SK-N-SH treated with all-trans-retinoic acid at 6 μM for 48 hours (cell line): ENCODE results near the gene TLCD3A.

Experiments used
- ATAC-seq: fragments of 200-7000 bp; cut with Tn5 transposase; 3 replicates; pipeline ENCODE4 v1.9.1; 2020; ENCODE audit warnings: mild to moderate bottlenecking, moderate library complexity
- ARNTL ChIP-seq: fragments of 450-650 bp; formaldehyde crosslinking; IDR thresholded peaks from 2 replicates; pipeline ENCODE4 v1.5.0; 2020; ENCODE audit warnings: low read depth, mild to moderate bottlenecking, moderate library complexity, borderline replicate concordance
- CREB5 ChIP-seq: fragments of 250-450 bp; sonication (Bioruptor Pico); IDR thresholded peaks from 2 replicates; pipeline ENCODE4 v1.5.1; 2020; ENCODE audit warnings: low read depth, mild to moderate bottlenecking, moderate library complexity
- CSRNP3 ChIP-seq: fragments of 250-450 bp; sonication (Bioruptor Pico); IDR thresholded peaks from 2 replicates; pipeline ENCODE4 v1.5.1; 2021; ENCODE audit warnings: mild to moderate bottlenecking, moderate library complexity
- ESRRG ChIP-seq: fragments of 250-450 bp; sonication (Bioruptor Pico); IDR thresholded peaks from 2 replicates; pipeline ENCODE4 v1.6.1; 2021; ENCODE audit warnings: mild to moderate bottlenecking
- GLIS3 ChIP-seq: fragments of 250-450 bp; sonication (Bioruptor Pico); IDR thresholded peaks from 2 replicates; pipeline ENCODE4 v1.5.0; 2020; ENCODE audit warnings: mild to moderate bottlenecking, moderate library complexity
- ISL1 ChIP-seq: fragments of 250-450 bp; sonication (Bioruptor Pico); IDR thresholded peaks from 2 replicates; pipeline ENCODE4 v2.1.2; 2022; ENCODE audit warnings: mild to moderate bottlenecking, moderate library complexity
- OSR1 ChIP-seq: fragments of 250-450 bp; sonication (Bioruptor Pico); IDR thresholded peaks from 2 replicates; pipeline ENCODE4 v1.8.0; 2022; ENCODE audit warnings: moderate library complexity, mild to moderate bottlenecking, inconsistent platforms
- PATZ1 ChIP-seq: fragments of 250-450 bp; sonication (Bioruptor Pico); IDR thresholded peaks from 2 replicates; pipeline ENCODE4 v1.8.0; 2020; ENCODE audit warnings: mild to moderate bottlenecking, moderate library complexity, borderline replicate concordance
- POU6F1 ChIP-seq: fragments of 250-450 bp; sonication (Bioruptor Pico); IDR thresholded peaks from 2 replicates; pipeline ENCODE4 v1.8.0; 2021; ENCODE audit warnings: low read depth, mild to moderate bottlenecking, moderate library complexity, borderline replicate concordance
- RARB ChIP-seq: fragments of 250-450 bp; sonication (Bioruptor Pico); IDR thresholded peaks from 2 replicates; pipeline ENCODE4 v1.8.0; 2021; ENCODE audit warnings: mild to moderate bottlenecking, moderate library complexity
- SNAI2 ChIP-seq: fragments of 250-450 bp; sonication (Bioruptor Pico); IDR thresholded peaks from 2 replicates; pipeline ENCODE4 v1.5.0; 2020; ENCODE audit warnings: mild to moderate bottlenecking, moderate library complexity
- TCF4 ChIP-seq: fragments of 250-450 bp; sonication (Bioruptor Pico); IDR thresholded peaks from 2 replicates; pipeline ENCODE4 v1.8.0; 2021; ENCODE audit warnings: mild to moderate bottlenecking, moderate library complexity, borderline replicate concordance
- TOX ChIP-seq: fragments of 250-450 bp; sonication (Bioruptor Pico); IDR thresholded peaks from 2 replicates; pipeline ENCODE4 v1.8.0; 2021; ENCODE audit warnings: mild to moderate bottlenecking, moderate library complexity, borderline replicate concordance
- TSHZ2 ChIP-seq: fragments of 250-450 bp; sonication (Bioruptor Pico); IDR thresholded peaks from 2 replicates; pipeline ENCODE4 v1.5.0; 2020; ENCODE audit warnings: mild to moderate bottlenecking, moderate library complexity
- ZC3H10 ChIP-seq: fragments of 250-450 bp; sonication (Bioruptor Pico); IDR thresholded peaks from 2 replicates; pipeline ENCODE4 v1.5.1; 2021; ENCODE audit warnings: mild to moderate bottlenecking, moderate library complexity
- ZFP3 ChIP-seq: fragments of 250-450 bp; sonication (Bioruptor Pico); IDR thresholded peaks from 2 replicates; pipeline ENCODE4 v1.5.0; 2020; ENCODE audit warnings: mild to moderate bottlenecking, moderate library complexity
- ZFP30 ChIP-seq: fragments of 450-650 bp; formaldehyde crosslinking; IDR thresholded peaks from 2 replicates; pipeline ENCODE4 v1.5.0; 2022; ENCODE audit warnings: mild to moderate bottlenecking, moderate library complexity
- ZNF565 ChIP-seq: fragments of 450-650 bp; formaldehyde crosslinking; conservative IDR thresholded peaks from 2 replicates; pipeline ENCODE4 v1.5.0; 2020; ENCODE audit warnings: low read depth, mild to moderate bottlenecking, moderate library complexity
- ZNF70 ChIP-seq: fragments of 450-650 bp; formaldehyde crosslinking; IDR thresholded peaks from 2 replicates; pipeline ENCODE4 v1.5.0; 2020; ENCODE audit warnings: mild to moderate bottlenecking, moderate library complexity
- ZNF8 ChIP-seq: fragments of 450-650 bp; formaldehyde crosslinking; IDR thresholded peaks from 2 replicates; pipeline ENCODE4 v1.5.0; 2020; ENCODE audit warnings: mild to moderate bottlenecking, moderate library complexity

Gene TLCD3A

GRCh38 chr17:705863-706262, 26.5 kb upstream of the TLCD3A start:
- no peak for ATAC-seq
- no peak for TF ChIP-seq ZNF565 (CRISPR knock-in tag)
- no peak for TF ChIP-seq ARNTL
- TF ChIP-seq OSR1 (CRISPR knock-in tag): no peak
- no peak for TF ChIP-seq ZFP3 (CRISPR knock-in tag)
- no peak for TF ChIP-seq CSRNP3
- no peak for TF ChIP-seq ZFP30 (CRISPR knock-in tag)

GRCh38 chr17:708132-708531, 24.3 kb upstream of the TLCD3A start:
- TF ChIP-seq GLIS3: no peak
- TF ChIP-seq SNAI2 (CRISPR knock-in tag): no peak
- TF ChIP-seq ZC3H10 (CRISPR knock-in tag): no peak
- no peak for TF ChIP-seq RARB (CRISPR knock-in tag)
- TF ChIP-seq ESRRG (CRISPR knock-in tag): no peak
- TF ChIP-seq CREB5: no peak
- no peak for TF ChIP-seq PATZ1 (CRISPR knock-in tag)
- TF ChIP-seq ZNF8 (CRISPR knock-in tag): no peak
- no peak for TF ChIP-seq TCF4 (CRISPR knock-in tag)
- TF ChIP-seq ISL1: no peak
- TF ChIP-seq OSR1 (CRISPR knock-in tag): no peak
- TF ChIP-seq ZFP3 (CRISPR knock-in tag): no peak
- no peak for TF ChIP-seq CSRNP3
- TF ChIP-seq TOX: no peak
- no peak for TF ChIP-seq TSHZ2 (CRISPR knock-in tag)
- TF ChIP-seq ZNF70: no peak
- no peak for TF ChIP-seq ZFP30 (CRISPR knock-in tag)
- no peak for ATAC-seq

- no peak for ATAC-seq
- TF ChIP-seq TOX (no peak), POU6F1 (CRISPR knock-in tag) (no peak), ZNF565 (CRISPR knock-in tag) (no peak), ESRRG (CRISPR knock-in tag) (no peak), CSRNP3 (no peak)
Observed at GRCh38 chr17:718075-718474, 14.3 kb upstream of the TLCD3A start.
